GM19467 (cell line): ENCODE data around the gene KCNQ1.

Experiments
- ATAC-seq: cut with Tn5 transposase; IDR thresholded peaks from one replicate; pipeline ENCODE4 v1.9.1; 2021; ENCODE audit warnings: mild to moderate bottlenecking, moderate library complexity; ENCODE audit not compliant: unreplicated experiment

KCNQ1 gene

GRCh38 chr11:2661173-2662023 lies 216.6 kb downstream of the KCNQ1 start:
- no peak for ATAC-seq

DNA sequence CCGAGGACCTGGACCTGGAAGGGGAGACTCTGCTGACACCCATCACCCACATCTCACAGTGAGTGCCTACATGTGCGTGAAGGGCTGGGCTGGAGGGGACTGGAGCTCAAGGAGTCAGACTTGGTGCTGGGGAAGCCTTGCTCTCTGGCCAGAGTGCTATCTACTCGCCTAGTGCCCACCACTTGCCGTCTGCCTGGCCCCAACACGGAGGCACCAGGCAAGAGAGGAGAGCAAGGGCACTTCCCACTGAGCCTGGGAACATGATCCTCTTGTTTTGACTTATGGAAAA lies 217.2 kb downstream of the KCNQ1 start:
- no peak for ATAC-seq

- no peak for ATAC-seq
Observed at GRCh38 chr11:2662430-2663299, 217.9 kb downstream of the KCNQ1 start.

DNA sequence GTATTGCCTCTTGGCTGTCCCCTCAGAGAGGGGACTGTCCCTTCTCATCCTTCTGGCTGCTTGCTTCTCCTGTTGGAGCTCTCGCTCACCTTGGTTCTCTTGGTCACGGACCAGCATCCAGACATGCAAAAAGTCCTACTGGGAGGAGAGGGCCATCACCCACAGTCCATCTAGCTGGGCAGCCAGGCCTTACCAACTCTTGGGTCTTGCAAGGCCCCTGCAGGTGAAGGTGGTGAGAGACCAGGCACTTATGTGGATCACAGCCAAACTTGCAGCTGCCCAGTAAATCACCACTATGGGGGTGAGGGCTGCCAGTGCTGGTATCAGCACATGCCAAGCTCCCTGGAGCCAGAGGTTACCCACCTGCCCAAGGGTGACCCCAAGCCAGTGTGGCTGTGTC lies 218.7 kb downstream of the KCNQ1 start:
- ATAC-seq: no peak

DNA sequence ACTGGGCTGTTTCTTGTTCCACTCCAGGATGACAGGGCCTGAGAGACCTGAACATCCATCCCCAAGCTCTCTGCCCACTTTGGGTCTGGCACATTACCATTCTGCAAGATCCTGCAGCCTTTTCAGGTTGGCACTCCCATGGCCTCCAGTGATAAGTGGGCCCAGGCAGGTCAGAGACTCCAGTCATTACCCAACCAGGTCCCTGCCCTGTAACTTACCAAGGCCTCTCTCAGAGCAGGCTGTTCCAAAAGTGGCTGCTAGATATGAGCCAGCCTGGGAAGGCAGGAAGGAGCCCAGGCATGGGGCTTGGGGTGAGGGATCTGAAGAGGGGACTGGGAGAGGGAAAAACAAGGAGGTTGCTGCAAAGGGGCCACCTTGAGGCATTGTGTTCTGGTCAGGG lies 219.1 kb downstream of the KCNQ1 start:
- ATAC-seq: no peak

GRCh38 chr11:2664376-2664775 lies 219.6 kb downstream of the KCNQ1 start:
- ATAC-seq: no peak

GRCh38 chr11:2664791-2665525 lies 220.2 kb downstream of the KCNQ1 start:
- no peak for ATAC-seq

DNA sequence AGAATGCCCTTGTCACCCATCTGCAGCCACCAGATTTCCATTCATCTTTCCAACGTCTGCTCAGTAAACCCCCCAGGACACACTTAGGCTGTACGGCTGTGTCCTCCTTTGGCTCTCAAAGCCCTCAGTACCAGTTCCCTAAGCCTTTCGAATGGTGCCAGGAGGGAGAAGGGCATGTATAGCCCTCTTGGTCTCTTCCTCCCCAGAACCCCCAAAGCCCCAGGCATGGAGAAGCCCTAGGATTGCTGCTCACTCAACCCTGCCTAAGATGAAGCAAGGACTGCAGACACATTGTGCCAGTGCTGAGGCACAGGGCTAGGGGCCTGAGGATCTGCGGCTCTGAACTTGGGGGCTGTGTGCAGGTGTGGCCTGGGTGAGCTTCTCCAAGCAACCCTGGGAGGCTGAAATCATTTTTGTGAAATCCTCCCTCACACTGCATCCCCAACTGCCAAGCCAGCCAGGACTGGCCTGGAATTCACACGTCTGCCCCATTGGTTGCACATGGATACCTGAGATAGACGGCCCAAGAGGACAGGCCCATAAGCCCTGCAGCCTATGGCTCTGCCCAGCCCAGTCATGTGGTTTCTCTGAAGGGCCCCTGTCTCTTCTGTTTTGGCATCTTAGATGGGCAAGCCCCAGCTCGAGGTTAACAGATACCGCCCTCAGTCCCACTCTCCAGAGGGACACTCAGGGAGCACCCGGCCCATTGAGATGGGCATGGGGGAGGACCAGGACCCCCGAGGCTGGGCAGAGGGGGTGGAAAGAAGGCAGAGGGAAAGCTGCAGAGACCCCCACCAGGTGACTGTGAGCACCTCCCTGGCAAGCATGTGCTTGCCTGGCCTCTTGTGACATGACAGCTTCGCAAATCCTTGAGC lies 221.0 kb downstream of the KCNQ1 start:
- ATAC-seq: no peak

DNA sequence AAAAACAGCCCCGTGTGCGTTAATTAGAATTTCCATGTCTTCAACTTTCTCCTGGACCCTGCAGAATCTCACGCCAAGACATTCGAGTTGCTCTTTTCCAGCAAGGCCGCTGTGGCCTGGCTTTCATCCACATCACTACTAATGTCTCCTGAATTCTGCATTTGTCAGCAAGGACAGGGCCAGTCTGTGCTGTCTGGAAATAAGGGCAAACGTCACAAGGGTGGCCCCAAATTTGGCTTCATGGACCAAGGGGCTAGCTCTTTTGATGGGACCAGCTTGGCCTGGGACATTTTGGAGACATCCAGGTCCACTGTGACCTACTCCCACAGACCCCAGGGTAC lies 221.6 kb downstream of the KCNQ1 start:
- ATAC-seq: no peak

DNA sequence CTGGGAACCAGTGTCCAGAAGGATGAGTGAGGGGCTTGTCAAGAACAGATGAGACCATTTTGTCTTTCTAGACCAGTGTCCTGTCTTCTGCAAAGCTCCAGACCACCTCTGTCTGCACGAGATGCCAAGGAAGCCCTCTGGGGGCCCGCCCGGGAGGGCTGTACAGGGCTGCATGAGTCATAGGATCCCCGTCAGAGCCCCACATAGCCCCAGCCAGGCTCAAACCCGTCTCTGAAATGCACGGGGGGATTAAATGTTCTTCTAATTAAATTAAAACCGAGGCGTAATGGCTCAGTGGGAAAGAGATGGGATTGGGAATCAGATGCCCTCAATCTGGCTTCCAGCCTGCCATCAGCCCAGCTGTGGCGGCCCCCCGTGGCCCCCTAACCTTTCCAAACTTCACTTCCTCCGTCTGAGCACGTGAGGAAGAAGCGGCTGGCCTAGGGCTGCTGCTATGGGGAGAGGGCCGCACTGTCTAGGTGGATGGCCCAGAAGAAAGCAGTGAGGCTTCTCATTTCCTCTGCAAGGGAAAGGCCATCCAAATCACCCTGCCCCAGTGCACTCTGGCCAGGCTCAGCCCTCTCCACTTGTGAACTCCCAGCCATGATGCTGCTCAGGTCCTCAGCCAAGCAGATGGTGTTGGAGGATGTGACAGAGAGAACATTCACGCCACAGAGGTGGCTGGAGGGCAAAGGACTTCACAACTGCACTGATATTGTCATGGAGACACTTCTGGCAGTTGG lies 222.2 kb downstream of the KCNQ1 start:
- no peak for ATAC-seq

DNA sequence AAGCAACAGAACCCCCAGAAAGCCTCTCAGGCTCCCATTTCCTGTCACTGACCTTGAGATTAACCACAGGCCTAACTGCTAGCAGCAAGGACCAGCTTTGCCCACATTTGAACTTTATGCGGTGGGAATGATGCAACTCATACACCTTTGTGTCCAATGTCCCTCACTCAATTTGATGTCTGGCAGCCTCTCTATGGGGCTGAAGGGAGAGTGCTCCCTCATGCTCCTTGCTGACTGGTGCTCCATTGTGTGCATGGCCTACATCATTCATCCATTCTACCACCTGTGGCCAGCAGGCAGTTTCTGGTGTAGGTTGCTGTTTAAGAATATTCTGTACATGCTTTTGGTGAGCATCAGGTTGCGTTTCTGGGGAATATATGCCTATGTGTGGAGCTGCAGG lies 223.1 kb downstream of the KCNQ1 start:
- no peak for ATAC-seq

GRCh38 chr11:2668876-2669275 lies 224.1 kb downstream of the KCNQ1 start:
- no peak for ATAC-seq

DNA sequence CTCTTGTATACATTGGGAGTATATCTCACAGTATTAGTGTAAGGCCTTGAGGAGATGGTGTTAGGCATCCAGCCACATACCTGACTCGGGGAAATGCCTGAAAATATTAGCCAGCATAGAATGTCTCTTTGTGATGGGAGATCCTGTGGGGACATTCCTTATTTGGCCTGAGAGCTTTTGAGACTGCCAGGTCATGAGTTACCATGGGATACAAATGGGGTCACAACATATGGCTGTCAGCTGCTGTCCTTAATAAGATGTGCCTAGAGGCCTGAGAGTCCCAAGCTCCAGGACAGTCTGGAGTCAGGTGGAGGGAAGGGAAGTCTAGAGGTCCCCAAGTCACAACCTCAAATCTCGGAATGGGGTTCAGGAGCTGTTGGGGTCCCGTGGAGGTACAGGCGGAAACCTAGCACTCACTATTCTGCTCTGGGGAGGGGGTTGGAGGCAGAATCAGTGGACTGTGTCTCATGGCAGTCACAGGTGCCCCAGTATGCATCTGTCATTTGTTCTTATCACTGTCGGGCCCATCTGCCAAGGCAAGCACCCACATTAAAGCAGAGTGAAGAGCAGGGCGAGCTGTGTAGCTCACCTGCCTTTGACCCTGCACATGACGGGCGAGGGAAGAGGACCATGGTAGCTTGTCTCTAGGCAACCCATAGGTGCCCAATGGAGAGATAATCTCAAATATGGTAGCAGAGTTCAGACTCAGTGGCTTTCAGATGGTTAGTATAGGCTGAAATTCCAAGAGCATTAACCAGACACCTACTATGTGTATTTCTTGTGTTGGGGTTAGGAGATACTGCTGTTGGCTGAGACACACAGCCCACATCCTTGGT lies 225.0 kb downstream of the KCNQ1 start:
- no peak for ATAC-seq

GRCh38 chr11:2670541-2671100 lies 225.8 kb downstream of the KCNQ1 start:
- no peak for ATAC-seq

DNA sequence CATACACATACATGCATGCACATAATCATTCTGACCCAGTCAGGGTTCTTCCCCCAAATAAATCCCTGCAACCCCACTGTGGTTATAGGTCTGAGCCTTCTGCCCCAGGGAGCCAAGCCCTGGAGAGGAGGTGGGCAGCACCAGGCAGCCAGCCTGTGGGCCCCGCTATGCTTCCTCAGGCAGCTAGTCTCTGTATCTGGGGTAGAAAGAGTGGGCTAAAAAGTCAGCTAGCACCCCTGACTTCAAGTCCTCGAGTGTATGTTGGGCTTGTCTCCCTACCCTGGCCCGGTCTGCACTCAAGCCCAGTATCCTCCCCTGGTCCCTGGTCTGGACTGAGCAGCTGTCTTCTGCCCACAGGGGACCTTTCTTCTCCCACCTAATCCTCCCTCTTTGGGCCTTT lies 226.9 kb downstream of the KCNQ1 start:
- ATAC-seq: no peak

GRCh38 chr11:2672553-2673249 lies 227.9 kb downstream of the KCNQ1 start:
- ATAC-seq: no peak

GRCh38 chr11:2673250-2673610 lies 228.4 kb downstream of the KCNQ1 start:
- ATAC-seq: no peak

GRCh38 chr11:2673871-2674471 lies 229.2 kb downstream of the KCNQ1 start:
- no peak for ATAC-seq
